OCI-LY1 (cell line): ENCODE data around the gene DCLRE1A.

Experiments used
- CTCF ChIP-seq: fragments of 200-600 bp; sonication (generic), shearing (Covaris generic); IDR thresholded peaks from 2 replicates; pipeline ENCODE4 v1.5.1; 2017; ENCODE audit warnings: mild to moderate bottlenecking, antibody characterized with exemption, low read length, moderate library complexity, mixed read lengths
- EZH2 ChIP-seq: fragments of 200-600 bp; sonication (generic), shearing (Covaris generic); IDR thresholded peaks from 2 replicates; pipeline ENCODE4 v1.8.0; 2017; ENCODE audit warnings: borderline replicate concordance, mixed run types, mild to moderate bottlenecking, antibody characterized with exemption, low read length, moderate library complexity, mixed read lengths

GRCh38 chr10:113891476-113891875 is 37.6 kb upstream of the DCLRE1A start:
- TF ChIP-seq CTCF (no peak), EZH2 (no peak)
